Dermis blood vessel endothelial cell (primary cell): Measurements from ENCODE around the gene SLC7A6OS. TPM values are rescaled to one million over a fixed set of nuclear protein-coding genes. Genes with fewer than 3 reads are reported as not detected.

Source experiments
- DNase-seq: peaks from one replicate; pipeline ENCODE4 v3.0.0; 2010
- total RNA-seq: library from RNA; depleted of rRNA; stranded (reverse); fragments of >200 nt; gene quantifications from 2 replicates; pipeline ENCODE4 v1.2.3, GENCODE V29; 2014

SLC7A6OS gene
- total RNA-seq = 13.3 and 15.5 TPM in 2 replicates

- peak; percentile 94 for DNase-seq
These were observed at the start of gene SLC7A6OS, which contains the start of gene PRMT7 for GRCh38 chr16:68310774-68311511. Gene SLC7A6OS, minus strand, starts transcription at chr16:68310946. Its CDS starts 20 bp downstream, at chr16:68310926. Gene PRMT7, plus strand, starts transcription at chr16:68311019. Its CDS starts 4,961 bp downstream, at chr16:68315980.

GRCh38 chr16:68359398-68360191 is 48.8 kb upstream of the SLC7A6OS start:
- DNase-seq = no peak

GRCh38 chr16:68358951-68359350 is 48.2 kb upstream of the SLC7A6OS start:
- DNase-seq = no peak

GRCh38 chr16:68357923-68358322 is 47.2 kb upstream of the SLC7A6OS start:
- DNase-seq = no peak

DNA sequence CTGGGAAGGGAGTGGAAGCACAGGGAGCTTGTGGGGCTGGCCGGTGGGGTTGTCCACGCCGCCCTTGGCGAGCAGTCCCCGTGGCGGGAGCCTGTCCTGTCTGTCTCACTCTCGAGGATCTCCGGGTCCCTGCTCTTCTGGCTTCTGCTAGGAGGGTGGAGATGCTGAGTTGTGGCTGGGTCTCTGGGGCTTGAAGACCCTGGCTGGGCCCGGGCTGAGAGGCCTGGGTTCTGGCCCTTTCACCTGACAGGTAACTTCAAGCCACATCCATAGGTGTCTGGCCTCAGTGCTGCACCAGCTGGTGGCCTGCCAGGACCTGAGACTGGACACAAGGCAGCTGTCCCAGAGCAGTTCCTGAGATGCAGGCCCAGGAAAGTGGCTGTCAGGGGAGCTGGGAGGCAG is 46.8 kb upstream of the SLC7A6OS start:
- DNase-seq = no peak

- DNase-seq = no peak
These were observed 46.2 kb upstream of the SLC7A6OS start for GRCh38 chr16:68356919-68357286.

GRCh38 chr16:68356249-68356918 is 45.6 kb upstream of the SLC7A6OS start:
- no peak for DNase-seq

- DNase-seq = no peak
These were observed 44.9 kb upstream of the SLC7A6OS start for GRCh38 chr16:68355447-68356248.

DNA sequence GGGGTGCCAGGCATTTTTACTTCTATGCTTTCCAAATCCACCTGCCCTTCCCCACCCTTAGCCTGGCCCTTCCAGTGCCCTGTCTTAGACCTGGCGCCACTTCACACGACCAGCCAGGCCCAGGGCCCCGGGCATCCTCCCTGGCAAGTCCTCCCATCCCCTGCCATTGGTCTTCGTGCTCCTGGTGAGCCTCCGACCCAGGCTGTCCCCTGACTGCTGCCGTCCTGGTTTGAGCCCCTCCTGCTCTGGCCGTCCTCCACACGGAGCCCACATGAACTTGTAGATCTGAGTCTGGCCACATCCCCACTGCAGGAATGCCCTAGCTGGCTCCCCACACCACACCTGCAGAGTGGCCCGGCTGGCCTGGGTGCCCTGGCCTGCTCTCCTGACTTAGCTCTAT is 44.1 kb upstream of the SLC7A6OS start:
- no peak for DNase-seq

- no peak for DNase-seq
These were observed 42.6 kb upstream of the SLC7A6OS start for GRCh38 chr16:68353366-68353765.

GRCh38 chr16:68351991-68352431 is 41.3 kb upstream of the SLC7A6OS start:
- DNase-seq = no peak

GRCh38 chr16:68351463-68351862 is 40.7 kb upstream of the SLC7A6OS start:
- DNase-seq = no peak

DNA sequence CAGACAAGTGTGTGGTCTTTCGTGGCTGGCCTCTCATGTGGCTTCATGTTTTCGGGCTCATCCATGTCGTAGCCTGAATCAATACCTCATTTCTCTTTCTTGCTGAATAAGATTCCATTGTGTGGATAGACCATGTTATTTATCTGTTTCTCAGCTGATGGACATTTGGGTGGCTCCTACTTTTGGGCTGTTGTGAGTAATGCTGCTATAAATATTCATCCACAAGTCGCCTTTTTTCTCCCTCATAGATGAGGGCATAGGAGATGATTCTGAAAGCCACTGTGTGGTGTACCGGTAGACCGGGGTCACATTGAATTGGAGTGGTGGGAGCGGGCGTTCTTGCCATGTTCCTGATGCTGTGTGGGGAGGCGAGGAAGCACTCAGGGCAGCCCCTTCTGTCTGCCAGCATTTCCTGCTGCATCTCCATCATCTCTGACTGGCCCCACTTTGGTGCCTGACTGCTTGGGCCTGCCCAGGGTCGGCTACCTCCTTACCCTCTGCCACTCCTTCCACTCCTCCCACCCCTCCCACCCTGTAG is 40.1 kb upstream of the SLC7A6OS start:
- DNase-seq = no peak

GRCh38 chr16:68349838-68350410 is 39.2 kb upstream of the SLC7A6OS start:
- DNase-seq = no peak

GRCh38 chr16:68348639-68349445 is 38.1 kb upstream of the SLC7A6OS start:
- no peak for DNase-seq

DNA sequence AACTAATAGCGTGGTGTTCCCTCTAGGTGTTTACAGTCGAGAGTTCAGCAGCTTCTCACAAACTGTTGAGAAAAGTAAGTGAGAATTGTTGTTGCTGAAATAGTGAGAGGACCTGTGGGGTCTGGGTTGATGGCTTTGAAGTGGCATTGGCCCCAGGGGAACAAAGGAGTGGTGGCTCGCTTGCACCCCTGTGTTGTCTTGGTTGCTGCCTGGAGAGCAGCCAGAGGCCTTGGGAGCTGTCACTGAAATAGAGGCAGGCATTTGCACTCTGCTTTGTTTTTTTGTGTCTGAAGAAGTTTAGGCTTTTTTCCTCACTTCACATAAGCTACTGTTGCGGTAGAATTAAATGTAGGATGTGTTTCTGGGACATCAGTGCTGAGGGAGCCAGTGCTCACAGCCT is 36.9 kb upstream of the SLC7A6OS start:
- no peak for DNase-seq

GRCh38 chr16:68346892-68347480 is 36.2 kb upstream of the SLC7A6OS start:
- no peak for DNase-seq

DNA sequence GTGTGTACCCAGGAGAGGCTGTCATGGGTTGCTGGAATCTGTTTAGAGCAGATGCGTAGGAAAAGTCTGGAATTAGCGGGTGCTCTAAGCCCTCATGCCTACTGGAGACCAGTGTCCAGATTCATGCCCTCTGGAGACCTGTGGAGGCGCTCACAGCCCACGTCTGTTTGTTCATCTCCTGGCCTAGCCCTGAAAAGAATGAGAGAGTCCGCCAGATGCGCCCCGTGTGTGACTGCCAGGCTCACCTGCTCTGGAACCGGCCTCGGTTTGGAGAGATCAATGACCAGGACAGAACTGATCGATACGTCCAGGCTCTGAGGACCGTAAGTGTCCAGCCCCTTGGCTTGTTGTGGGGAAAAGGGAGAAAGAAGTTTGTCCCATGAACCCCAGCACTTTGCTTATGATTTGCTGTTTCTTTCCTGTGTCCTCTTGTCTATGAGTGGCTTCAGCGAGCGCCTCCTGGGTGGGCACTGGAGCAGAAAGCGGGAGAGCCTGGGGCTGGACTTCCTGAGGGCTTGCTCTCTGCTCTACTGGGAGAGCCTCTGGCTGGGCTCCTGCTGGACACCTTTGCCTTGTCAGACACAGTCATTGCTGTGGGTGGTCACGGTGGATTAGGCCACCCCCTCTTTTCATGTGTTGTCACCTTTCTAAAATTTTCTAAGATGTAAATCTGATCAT is 35.4 kb upstream of the SLC7A6OS start:
- no peak for DNase-seq

GRCh38 chr16:68345351-68345810 is 34.6 kb upstream of the SLC7A6OS start:
- no peak for DNase-seq

GRCh38 chr16:68344252-68344651 is 33.5 kb upstream of the SLC7A6OS start:
- DNase-seq = no peak
